Prostate gland (tissue), 2 donors: ENCODE data around the gene NCOA6.
A peak's percentile ranks its signal among the peaks of the same experiment; 100 is the strongest.

ENCODE experiments used
- POLR2A ChIP-seq: fragments of 450-650 bp; IDR thresholded peaks from one replicate; pipeline ENCODE4 v1.6.1; 2016; ENCODE audit warnings: antibody characterized with exemption, mild to moderate bottlenecking
- POLR2AphosphoS5 ChIP-seq: sonication (generic); formaldehyde crosslinking; IDR thresholded peaks from one replicate; pipeline ENCODE4 v1.6.1; 2017; ENCODE audit warnings: antibody characterized with exemption
- TF ChIP-seq, protein P1 (sequence below), 4 experiments: fragments of 200-600 bp in 2 of 4; fragments of 450-650 bp in 2 of 4; sonication (generic) in 2 of 4; IDR thresholded peaks; 1 replicate in 3 of 4; 2 replicates in 1 of 4; pipeline ENCODE4 v1.5.1; 2016 to 2019; ENCODE audit warnings: antibody characterized with exemption in 4 of 4, mild to moderate bottlenecking in 2 of 4, moderate library complexity in 2 of 4

DNA sequence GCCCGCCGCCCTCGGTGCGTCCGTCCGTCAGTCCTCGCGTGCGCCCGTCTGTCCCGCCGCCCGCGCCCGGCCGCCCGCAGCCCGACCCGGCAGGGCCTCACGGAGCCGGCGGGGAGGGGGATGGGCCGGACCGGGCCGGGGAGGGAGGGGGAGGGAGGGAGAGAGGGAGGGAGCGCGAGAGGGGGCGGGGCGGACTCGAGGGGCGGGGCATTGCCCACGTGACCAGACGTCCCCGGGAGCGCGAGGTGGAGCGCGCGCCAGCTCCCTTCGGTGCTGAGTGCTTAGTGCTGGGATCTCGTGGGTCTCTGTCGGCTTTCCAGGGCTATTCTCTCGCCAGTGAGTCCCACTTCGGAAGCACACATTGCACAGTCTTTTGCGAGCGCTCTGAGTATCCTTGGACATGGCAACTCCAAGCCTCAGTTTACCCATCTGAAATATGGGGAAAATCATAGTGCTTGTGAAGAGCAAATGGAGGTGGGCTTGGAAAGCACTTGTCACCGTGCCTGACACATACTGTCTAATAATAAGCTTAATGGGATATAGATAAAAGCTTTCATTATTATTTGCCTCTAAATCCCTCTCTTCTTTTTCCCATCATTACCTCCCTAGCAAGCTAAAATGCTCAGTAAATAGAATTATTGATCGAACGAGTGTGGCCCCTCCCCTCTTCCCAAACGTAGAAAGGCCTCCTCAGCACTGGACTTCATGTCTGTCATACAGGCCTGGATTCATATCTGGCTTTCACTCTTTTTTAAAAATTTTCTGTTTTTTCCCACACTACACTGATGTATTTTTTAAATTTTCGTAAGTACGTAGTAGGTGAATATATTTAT is at the start of gene NCOA6:
- TF ChIP-seq, protein P1, sequence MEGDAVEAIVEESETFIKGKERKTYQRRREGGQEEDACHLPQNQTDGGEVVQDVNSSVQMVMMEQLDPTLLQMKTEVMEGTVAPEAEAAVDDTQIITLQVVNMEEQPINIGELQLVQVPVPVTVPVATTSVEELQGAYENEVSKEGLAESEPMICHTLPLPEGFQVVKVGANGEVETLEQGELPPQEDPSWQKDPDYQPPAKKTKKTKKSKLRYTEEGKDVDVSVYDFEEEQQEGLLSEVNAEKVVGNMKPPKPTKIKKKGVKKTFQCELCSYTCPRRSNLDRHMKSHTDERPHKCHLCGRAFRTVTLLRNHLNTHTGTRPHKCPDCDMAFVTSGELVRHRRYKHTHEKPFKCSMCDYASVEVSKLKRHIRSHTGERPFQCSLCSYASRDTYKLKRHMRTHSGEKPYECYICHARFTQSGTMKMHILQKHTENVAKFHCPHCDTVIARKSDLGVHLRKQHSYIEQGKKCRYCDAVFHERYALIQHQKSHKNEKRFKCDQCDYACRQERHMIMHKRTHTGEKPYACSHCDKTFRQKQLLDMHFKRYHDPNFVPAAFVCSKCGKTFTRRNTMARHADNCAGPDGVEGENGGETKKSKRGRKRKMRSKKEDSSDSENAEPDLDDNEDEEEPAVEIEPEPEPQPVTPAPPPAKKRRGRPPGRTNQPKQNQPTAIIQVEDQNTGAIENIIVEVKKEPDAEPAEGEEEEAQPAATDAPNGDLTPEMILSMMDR (IDR thresholded peaks at IDR 0.05): no peak
- TF ChIP-seq POLR2AphosphoS5 (peak; percentile 62), POLR2A (no peak)
